Liver (tissue), 9 donors: ENCODE data around the gene PCDH9. TPM values are rescaled to one million over a fixed set of nuclear protein-coding genes. Genes with fewer than 3 reads are reported as not detected.

Source experiments
- DNase-seq: peaks from one replicate; pipeline ENCODE4 v3.0.0-alpha.2; 2017; ENCODE audit warnings: low spot score
- H3K27ac ChIP-seq, 2 donors: one replicate each; pipeline ENCODE4 v1.7.0; 2013; ENCODE audit warnings: inconsistent platforms in 2 of 2, low read length in 2 of 2, control low read depth in 1 of 2, low read depth in 1 of 2, mild to moderate bottlenecking in 1 of 2
- H3K27me3 ChIP-seq, 4 donors: one replicate each; pipeline versions ENCODE4 v1.6.1 to v1.7.0; 2013; ENCODE audit warnings: low read length in 3 of 4, inconsistent platforms in 1 of 4, mild to moderate bottlenecking in 1 of 4, moderate library complexity in 1 of 4; ENCODE audit not compliant: control insufficient read depth in 4 of 4, insufficient read depth in 4 of 4
- H3K36me3 ChIP-seq, 4 donors: one replicate each; pipeline versions ENCODE4 v1.6.1 to v1.7.0; 2013; ENCODE audit warnings: low read length in 3 of 4, mild to moderate bottlenecking in 3 of 4, low read depth in 1 of 4, moderate library complexity in 1 of 4; ENCODE audit not compliant: control insufficient read depth in 4 of 4, insufficient read depth in 3 of 4
- H3K4me1 ChIP-seq, 4 donors: one replicate each; pipeline versions ENCODE4 v1.6.1 to v1.7.0; 2013; ENCODE audit warnings: low read length in 3 of 4, mild to moderate bottlenecking in 3 of 4, moderate library complexity in 1 of 4; ENCODE audit not compliant: control insufficient read depth in 4 of 4, insufficient read depth in 4 of 4
- H3K4me3 ChIP-seq, 3 donors: one replicate each; pipeline versions ENCODE4 v1.6.1 to v1.7.0; 2013; ENCODE audit warnings: low read length in 3 of 3, control low read depth in 1 of 3, low read depth in 1 of 3, mild to moderate bottlenecking in 1 of 3
- H3K9ac ChIP-seq, 2 donors: one replicate each; pipeline ENCODE4 v1.7.0; 2013; ENCODE audit warnings: low read length in 2 of 2, mild to moderate bottlenecking in 2 of 2, moderate library complexity in 2 of 2, control low read depth in 1 of 2, low read depth in 1 of 2
- H3K9me3 ChIP-seq, 4 donors: one replicate each; pipeline versions ENCODE4 v1.6.1 to v1.7.0; 2013; ENCODE audit warnings: low read length in 3 of 4; ENCODE audit not compliant: control insufficient read depth in 4 of 4
- EGR1 ChIP-seq, 2 donors: IDR thresholded peaks; 2 replicates each; pipeline ENCODE4 v1.6.1; 2016 to 2018; ENCODE audit warnings: antibody characterized with exemption in 2 of 2, low read depth in 2 of 2
- FOXA1 ChIP-seq: IDR thresholded peaks from 2 replicates; pipeline ENCODE4 v1.6.1; 2016; ENCODE audit warnings: antibody characterized with exemption
- FOXA2 ChIP-seq: IDR thresholded peaks from 2 replicates; pipeline ENCODE4 v1.6.1; 2016; ENCODE audit warnings: antibody characterized with exemption
- GABPA ChIP-seq, 2 donors: IDR thresholded peaks in 1 of 2; conservative IDR thresholded peaks in 1 of 2; 2 replicates each; pipeline ENCODE4 v1.6.1; 2016; ENCODE audit warnings: antibody characterized with exemption in 2 of 2, mild to moderate bottlenecking in 1 of 2, moderate library complexity in 1 of 2
- HNF4A ChIP-seq, 2 donors: conservative IDR thresholded peaks; 2 replicates each; pipeline ENCODE4 v1.6.1; 2016; ENCODE audit warnings: antibody characterized with exemption in 2 of 2, mild to moderate bottlenecking in 2 of 2
- HNF4G ChIP-seq: IDR thresholded peaks from 2 replicates; pipeline ENCODE4 v1.6.1; 2016; ENCODE audit warnings: antibody characterized with exemption
- JUND ChIP-seq, 2 donors: IDR thresholded peaks; 2 replicates each; pipeline ENCODE4 v1.6.1; 2016; ENCODE audit warnings: antibody characterized with exemption in 2 of 2
- NR2F2 ChIP-seq: IDR thresholded peaks from 2 replicates; pipeline ENCODE4 v1.6.1; 2016; ENCODE audit warnings: antibody characterized with exemption
- RAD21 ChIP-seq, 2 donors: IDR thresholded peaks; 2 replicates each; pipeline ENCODE4 v1.6.1; 2016; ENCODE audit warnings: antibody characterized with exemption in 2 of 2, mild to moderate bottlenecking in 2 of 2
- RXRA ChIP-seq, 2 donors: IDR thresholded peaks; 2 replicates each; pipeline ENCODE4 v1.6.1; 2017 to 2018; ENCODE audit warnings: antibody characterized with exemption in 2 of 2, mild to moderate bottlenecking in 1 of 2
- SP1 ChIP-seq: IDR thresholded peaks from 2 replicates; pipeline ENCODE4 v1.6.1; 2018; ENCODE audit warnings: antibody characterized with exemption, mild to moderate bottlenecking
- TAF1 ChIP-seq: conservative IDR thresholded peaks from 2 replicates; pipeline ENCODE4 v1.6.1; 2016; ENCODE audit warnings: antibody characterized with exemption, mild to moderate bottlenecking
- YY1 ChIP-seq: IDR thresholded peaks from 2 replicates; pipeline ENCODE4 v1.6.1; 2016; ENCODE audit warnings: antibody characterized with exemption, mild to moderate bottlenecking
- ZBTB33 ChIP-seq: IDR thresholded peaks from 2 replicates; pipeline ENCODE4 v1.6.1; 2016; ENCODE audit warnings: antibody characterized with exemption
- WGBS: extraction: QIAGEN DNeasy Blood & Tissue Kit; methylation state at CpG from one replicate; pipeline ENCODE4 v1.1.7; 2013; 5-methylcytosine and 5-hydroxymethylcytosine counted together
- polyA plus RNA-seq, 2 donors: library from polyadenylated mRNA; stranded (reverse) in 1 of 2; unstranded in 1 of 2; fragments of 200-250 nt in 1 of 2; fragments of >200 nt in 1 of 2; fragmentation: Nextera tagmentation in 1 of 2; extraction: Ambion mirVana in 1 of 2; gene quantifications; one replicate each; pipeline versions ENCODE4 v1.2.1 to v1.2.3, GENCODE V29; 2013 to 2015
- total RNA-seq, 2 donors: library from RNA; depleted of rRNA; stranded (reverse); fragments of >200 nt; gene quantifications; one replicate each; pipeline ENCODE4 v1.2.3, GENCODE V29; 2014
- TF ChIP-seq, protein P1 (sequence below): fragments of 150-350 bp; IDR thresholded peaks from 2 replicates; pipeline ENCODE4 v1.5.1; 2017; ENCODE audit warnings: improper control_type of control experiment, low read depth, low read length; ENCODE audit not compliant: missing input control
- TF ChIP-seq, protein P2 (sequence below): IDR thresholded peaks from 2 replicates; pipeline ENCODE4 v1.6.1; 2016; ENCODE audit warnings: antibody characterized with exemption
- TF ChIP-seq, protein P3 (sequence below): IDR thresholded peaks from 2 replicates; pipeline ENCODE4 v1.6.1; 2016; ENCODE audit warnings: antibody characterized with exemption
- TF ChIP-seq, protein P4 (sequence below): IDR thresholded peaks from 2 replicates; pipeline ENCODE4 v1.6.1; 2016; ENCODE audit warnings: antibody characterized with exemption, mild to moderate bottlenecking
- donor health status: healthy.
- donor health status: healthy.
- donor health status: healthy.
- donor health status: healthy.
- donor health status: healthy.

The PCDH9 gene
- total and polyA plus RNA-seq, 4 donors, result 0.90 to 4.0 (median 2.2) TPM

DNA sequence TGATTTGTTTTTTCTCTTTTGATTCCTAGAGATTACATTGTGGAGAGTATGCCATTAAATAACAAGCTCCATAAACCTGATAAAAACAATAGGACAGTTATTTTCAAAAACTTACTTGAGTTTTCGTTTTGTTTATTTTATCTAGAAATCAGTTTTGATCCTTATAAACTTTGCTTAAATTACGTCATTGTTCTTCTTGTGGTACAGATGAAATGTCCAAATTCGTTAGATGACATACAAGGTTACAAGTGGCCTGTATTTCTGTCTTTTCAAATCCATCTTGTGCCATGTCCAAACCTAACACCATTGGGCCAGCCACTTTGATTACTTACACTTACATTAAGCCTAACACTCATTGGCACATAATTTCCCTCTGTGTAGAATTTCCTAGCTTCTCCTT, 372.0 kb downstream of the PCDH9 start:
- H3K4me1 ChIP-seq, result no peaks in the 10 kb centered on the region
- no peaks in the 10 kb centered on the region for H3K27me3 ChIP-seq
- no peak for DNase-seq
- H3K27ac ChIP-seq, result no peak overlapping the region
- H3K4me3 ChIP-seq, result no peak overlapping the region
- 80% methylated on average over 3 of the region's 3 CpGs for WGBS
- no peaks in the 10 kb centered on the region for H3K36me3 ChIP-seq
- H3K9ac ChIP-seq, result no peak overlapping the region
- TF ChIP-seq, protein P1, sequence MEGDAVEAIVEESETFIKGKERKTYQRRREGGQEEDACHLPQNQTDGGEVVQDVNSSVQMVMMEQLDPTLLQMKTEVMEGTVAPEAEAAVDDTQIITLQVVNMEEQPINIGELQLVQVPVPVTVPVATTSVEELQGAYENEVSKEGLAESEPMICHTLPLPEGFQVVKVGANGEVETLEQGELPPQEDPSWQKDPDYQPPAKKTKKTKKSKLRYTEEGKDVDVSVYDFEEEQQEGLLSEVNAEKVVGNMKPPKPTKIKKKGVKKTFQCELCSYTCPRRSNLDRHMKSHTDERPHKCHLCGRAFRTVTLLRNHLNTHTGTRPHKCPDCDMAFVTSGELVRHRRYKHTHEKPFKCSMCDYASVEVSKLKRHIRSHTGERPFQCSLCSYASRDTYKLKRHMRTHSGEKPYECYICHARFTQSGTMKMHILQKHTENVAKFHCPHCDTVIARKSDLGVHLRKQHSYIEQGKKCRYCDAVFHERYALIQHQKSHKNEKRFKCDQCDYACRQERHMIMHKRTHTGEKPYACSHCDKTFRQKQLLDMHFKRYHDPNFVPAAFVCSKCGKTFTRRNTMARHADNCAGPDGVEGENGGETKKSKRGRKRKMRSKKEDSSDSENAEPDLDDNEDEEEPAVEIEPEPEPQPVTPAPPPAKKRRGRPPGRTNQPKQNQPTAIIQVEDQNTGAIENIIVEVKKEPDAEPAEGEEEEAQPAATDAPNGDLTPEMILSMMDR, result no peak
- TF ChIP-seq FOXA2, result no peak
- H3K9me3 ChIP-seq, result no peaks in the 10 kb centered on the region

DNA sequence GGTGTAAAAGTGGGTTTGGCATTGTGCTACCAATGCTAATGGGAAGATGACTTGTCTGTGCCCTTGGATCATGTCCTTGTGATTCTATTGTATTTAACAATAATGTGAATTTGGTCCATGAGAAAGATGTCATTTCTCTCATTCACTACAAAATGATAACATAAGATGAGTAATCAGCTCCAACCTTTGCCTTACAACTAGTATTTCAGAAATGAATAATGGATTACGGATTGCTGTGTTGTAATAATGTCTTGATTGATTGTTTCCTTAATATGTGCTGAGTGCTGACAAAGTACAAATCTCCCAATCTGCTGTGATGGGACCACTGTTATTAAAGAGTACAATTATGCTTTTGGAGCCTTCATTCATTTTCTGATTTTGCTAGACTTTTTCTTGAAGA, 375.0 kb downstream of the PCDH9 start:
- no peaks in the 10 kb centered on the region for H3K36me3 ChIP-seq
- no peak overlapping the region for H3K9ac ChIP-seq
- H3K4me3 ChIP-seq, result no peak overlapping the region
- no peak for DNase-seq
- 82% methylated on average over 1 of the region's 1 CpG for WGBS
- no peaks in the 10 kb centered on the region for H3K4me1 ChIP-seq
- H3K27ac ChIP-seq, result no peak overlapping the region
- no peaks in the 10 kb centered on the region for H3K27me3 ChIP-seq
- TF ChIP-seq, protein P2, sequence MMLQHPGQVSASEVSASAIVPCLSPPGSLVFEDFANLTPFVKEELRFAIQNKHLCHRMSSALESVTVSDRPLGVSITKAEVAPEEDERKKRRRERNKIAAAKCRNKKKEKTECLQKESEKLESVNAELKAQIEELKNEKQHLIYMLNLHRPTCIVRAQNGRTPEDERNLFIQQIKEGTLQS, result no peak
- TF ChIP-seq, protein P1, result no peak
- TF ChIP-seq EGR1 (IDR thresholded peaks at IDR 0.05; ENCODE audit: low read depth in 2 of 2) (no peak), ZBTB33 (no peak), HNF4G (no peak), RAD21 (IDR thresholded peaks at IDR 0.05) (no peak), SP1 (no peak), TAF1 (no peak), FOXA1 (no peak), YY1 (no peak), JUND (IDR thresholded peaks at IDR 0.05) (no peak), NR2F2 (no peak), HNF4A (conservative IDR thresholded peaks at IDR 0.05) (no peak), GABPA (IDR thresholded peaks at IDR 0.05 in 1 of 2, conservative IDR thresholded peaks at IDR 0.05 in 1 of 2) (no peak), FOXA2 (no peak), RXRA (IDR thresholded peaks at IDR 0.05) (no peak)
- TF ChIP-seq, protein P3, sequence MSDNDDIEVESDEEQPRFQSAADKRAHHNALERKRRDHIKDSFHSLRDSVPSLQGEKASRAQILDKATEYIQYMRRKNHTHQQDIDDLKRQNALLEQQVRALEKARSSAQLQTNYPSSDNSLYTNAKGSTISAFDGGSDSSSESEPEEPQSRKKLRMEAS, result no peak
- TF ChIP-seq, protein P4, sequence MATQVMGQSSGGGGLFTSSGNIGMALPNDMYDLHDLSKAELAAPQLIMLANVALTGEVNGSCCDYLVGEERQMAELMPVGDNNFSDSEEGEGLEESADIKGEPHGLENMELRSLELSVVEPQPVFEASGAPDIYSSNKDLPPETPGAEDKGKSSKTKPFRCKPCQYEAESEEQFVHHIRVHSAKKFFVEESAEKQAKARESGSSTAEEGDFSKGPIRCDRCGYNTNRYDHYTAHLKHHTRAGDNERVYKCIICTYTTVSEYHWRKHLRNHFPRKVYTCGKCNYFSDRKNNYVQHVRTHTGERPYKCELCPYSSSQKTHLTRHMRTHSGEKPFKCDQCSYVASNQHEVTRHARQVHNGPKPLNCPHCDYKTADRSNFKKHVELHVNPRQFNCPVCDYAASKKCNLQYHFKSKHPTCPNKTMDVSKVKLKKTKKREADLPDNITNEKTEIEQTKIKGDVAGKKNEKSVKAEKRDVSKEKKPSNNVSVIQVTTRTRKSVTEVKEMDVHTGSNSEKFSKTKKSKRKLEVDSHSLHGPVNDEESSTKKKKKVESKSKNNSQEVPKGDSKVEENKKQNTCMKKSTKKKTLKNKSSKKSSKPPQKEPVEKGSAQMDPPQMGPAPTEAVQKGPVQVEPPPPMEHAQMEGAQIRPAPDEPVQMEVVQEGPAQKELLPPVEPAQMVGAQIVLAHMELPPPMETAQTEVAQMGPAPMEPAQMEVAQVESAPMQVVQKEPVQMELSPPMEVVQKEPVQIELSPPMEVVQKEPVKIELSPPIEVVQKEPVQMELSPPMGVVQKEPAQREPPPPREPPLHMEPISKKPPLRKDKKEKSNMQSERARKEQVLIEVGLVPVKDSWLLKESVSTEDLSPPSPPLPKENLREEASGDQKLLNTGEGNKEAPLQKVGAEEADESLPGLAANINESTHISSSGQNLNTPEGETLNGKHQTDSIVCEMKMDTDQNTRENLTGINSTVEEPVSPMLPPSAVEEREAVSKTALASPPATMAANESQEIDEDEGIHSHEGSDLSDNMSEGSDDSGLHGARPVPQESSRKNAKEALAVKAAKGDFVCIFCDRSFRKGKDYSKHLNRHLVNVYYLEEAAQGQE, result no peak
- no peaks in the 10 kb centered on the region for H3K9me3 ChIP-seq
